Esophagus squamous epithelium (tissue), 4 donors: ENCODE results near the gene ATAT1.
"Not testable (repeated sequence)": the region's sequence is repeated elsewhere in the genome, so short reads cannot be mapped to it uniquely, and the experiment has no call there.

Experiments used
- CTCF ChIP-seq, 6 experiments: fragments of 450-650 bp in 4 of 6; fragments of 200-600 bp in 2 of 6; sonication (generic) in 2 of 6; IDR thresholded peaks; one replicate each; pipeline ENCODE4 v1.5.1; 2016 to 2019; ENCODE audit warnings: antibody characterized with exemption in 6 of 6, mild to moderate bottlenecking in 4 of 6, moderate library complexity in 4 of 6
- POLR2A ChIP-seq, 4 donors: fragments of 450-650 bp; IDR thresholded peaks; one replicate each; pipeline ENCODE4 v1.6.1; 2017; ENCODE audit warnings: antibody characterized with exemption in 4 of 4, mild to moderate bottlenecking in 4 of 4, moderate library complexity in 3 of 4

GRCh38 chr6:30597315-30598144 is 29.1 kb upstream of the ATAT1 start:
- peak; percentile 74 to 87 (median 80) for TF ChIP-seq CTCF (IDR thresholded peaks at IDR 0.05)
- TF ChIP-seq POLR2A (IDR thresholded peaks at IDR 0.05), result not testable (repeated sequence)
